ENCODE data around the gene CRISPLD2.

Gene CRISPLD2, protein sequence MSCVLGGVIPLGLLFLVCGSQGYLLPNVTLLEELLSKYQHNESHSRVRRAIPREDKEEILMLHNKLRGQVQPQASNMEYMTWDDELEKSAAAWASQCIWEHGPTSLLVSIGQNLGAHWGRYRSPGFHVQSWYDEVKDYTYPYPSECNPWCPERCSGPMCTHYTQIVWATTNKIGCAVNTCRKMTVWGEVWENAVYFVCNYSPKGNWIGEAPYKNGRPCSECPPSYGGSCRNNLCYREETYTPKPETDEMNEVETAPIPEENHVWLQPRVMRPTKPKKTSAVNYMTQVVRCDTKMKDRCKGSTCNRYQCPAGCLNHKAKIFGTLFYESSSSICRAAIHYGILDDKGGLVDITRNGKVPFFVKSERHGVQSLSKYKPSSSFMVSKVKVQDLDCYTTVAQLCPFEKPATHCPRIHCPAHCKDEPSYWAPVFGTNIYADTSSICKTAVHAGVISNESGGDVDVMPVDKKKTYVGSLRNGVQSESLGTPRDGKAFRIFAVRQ

DNA sequence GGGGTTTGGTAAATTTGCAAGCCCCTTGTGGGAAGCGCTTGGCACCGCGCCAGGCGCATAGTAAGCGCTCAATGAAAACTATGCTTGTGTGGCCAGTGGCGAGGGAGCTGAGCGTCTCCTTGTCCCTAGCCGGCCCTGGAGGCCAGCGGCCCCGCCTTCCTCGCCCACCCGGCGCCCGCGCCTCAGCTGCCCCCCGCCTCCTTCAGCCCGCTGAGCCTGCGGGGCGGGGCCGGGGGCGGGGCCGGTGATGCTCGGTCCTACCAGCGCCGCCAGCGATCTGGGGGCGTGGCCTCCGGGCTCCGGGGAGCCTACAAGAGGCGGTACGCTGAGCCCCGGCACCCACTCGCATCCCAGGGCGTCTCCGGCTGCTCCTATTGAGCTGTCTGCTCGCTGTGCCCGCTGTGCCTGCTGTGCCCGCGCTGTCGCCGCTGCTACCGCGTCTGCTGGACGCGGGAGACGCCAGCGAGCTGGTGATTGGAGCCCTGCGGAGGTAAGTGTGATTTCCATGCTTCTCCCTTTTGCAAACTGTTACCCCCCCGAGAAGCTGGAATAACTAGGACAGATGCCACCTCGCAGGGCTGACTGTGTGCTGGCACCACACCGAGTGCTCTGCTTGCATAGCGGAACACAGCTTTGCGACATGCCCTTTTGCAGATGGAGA is at the start of gene CRISPLD2:
TSS of gene CRISPLD2 (plus strand) at position 342 of the 661 bp plus-strand sequence. CDS start 18,511 bp downstream, outside the sequence.
- no peaks in the 10 kb centered on the region for H3K36me3 ChIP-seq (ENCODE audit: control insufficient read depth in 1 of 2, insufficient read depth in 2 of 2, low read length in 2 of 2)
- H3K9me3 ChIP-seq (ENCODE audit: control insufficient read depth in 1 of 2, low read length in 2 of 2), result no peaks in the 10 kb centered on the region
- peaks cover 9 to 14% of the 10 kb centered on the region in 2 donors for H3K4me1 ChIP-seq (ENCODE audit: control insufficient read depth in 1 of 2, insufficient read depth in 2 of 2, low read length in 2 of 2)
- peak within 1 kb of the TSS; percentile 69 to 75 for H3K4me3 ChIP-seq (ENCODE audit: low read depth in 1 of 2, low read length in 2 of 2)
- H3K27me3 ChIP-seq (ENCODE audit: control insufficient read depth in 1 of 2, insufficient read depth in 2 of 2, low read length in 2 of 2), result peaks cover 7 to 22% of the 10 kb centered on the region in 2 donors
- peak within 1 kb of the TSS; percentile 66 for H3K27ac ChIP-seq (ENCODE audit: low read depth, low read length)
- H3K9ac ChIP-seq (ENCODE audit: low read depth in 1 of 2, low read length in 2 of 2), result peak within 1 kb of the TSS; percentile 51 to 60

DNA sequence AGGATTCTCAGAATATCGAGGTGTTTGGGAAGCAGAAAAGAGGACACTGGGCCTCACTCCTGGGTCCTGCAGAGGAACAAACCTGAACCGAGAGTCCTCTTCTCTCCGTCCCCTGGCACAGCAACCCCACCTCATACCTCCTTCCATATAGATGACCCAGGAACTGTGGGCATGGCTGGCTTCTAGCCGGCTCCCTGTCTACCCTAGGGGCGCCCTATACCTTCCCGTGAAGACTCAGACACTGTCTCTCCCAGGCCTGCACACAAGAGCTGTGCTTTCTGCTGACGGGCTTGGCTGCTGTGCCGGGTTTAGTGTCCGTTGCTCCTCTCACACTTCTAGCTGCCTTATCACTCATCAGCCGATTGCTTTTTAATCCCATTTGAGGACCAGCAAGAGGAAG is 46.5 kb upstream of the CRISPLD2 start:
- no peak overlapping the region for H3K27ac ChIP-seq (ENCODE audit: low read depth, low read length)
- no peaks in the 10 kb centered on the region for H3K4me1 ChIP-seq (ENCODE audit: control insufficient read depth in 1 of 2, insufficient read depth in 2 of 2, low read length in 2 of 2)
- no peaks in the 10 kb centered on the region for H3K9me3 ChIP-seq (ENCODE audit: control insufficient read depth in 1 of 2, low read length in 2 of 2)
- no peaks in the 10 kb centered on the region for H3K27me3 ChIP-seq (ENCODE audit: control insufficient read depth in 1 of 2, insufficient read depth in 2 of 2, low read length in 2 of 2)
- no peak overlapping the region for H3K9ac ChIP-seq (ENCODE audit: low read depth in 1 of 2, low read length in 2 of 2)
- no peak overlapping the region for H3K4me3 ChIP-seq (ENCODE audit: low read depth in 1 of 2, low read length in 2 of 2)
- peaks cover 24 to 85% of the 10 kb centered on the region in 2 donors for H3K36me3 ChIP-seq (ENCODE audit: control insufficient read depth in 1 of 2, insufficient read depth in 2 of 2, low read length in 2 of 2)

DNA sequence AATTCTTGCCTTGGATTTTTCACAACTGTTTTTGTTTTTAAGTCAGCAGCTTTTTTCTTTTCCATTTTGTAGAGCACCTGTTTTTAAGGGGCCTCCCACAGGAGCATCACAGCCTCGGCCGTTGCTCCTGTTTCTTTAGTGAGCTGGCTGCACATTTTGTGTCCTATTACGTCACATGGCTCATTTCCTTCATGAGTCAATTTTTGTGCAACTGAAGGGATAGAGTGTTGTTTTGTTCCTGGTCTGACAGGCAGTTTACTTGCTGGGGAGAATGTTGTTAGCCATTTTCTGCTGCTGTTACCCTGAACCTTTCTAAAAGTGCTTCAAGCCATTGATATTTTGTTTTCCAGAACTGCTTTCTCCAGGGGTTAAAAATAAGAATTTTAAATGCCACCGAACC is 45.0 kb upstream of the CRISPLD2 start:
- no peaks in the 10 kb centered on the region for H3K9me3 ChIP-seq (ENCODE audit: control insufficient read depth in 1 of 2, low read length in 2 of 2)
- H3K4me1 ChIP-seq (ENCODE audit: control insufficient read depth in 1 of 2, insufficient read depth in 2 of 2, low read length in 2 of 2), result no peaks in the 10 kb centered on the region
- H3K4me3 ChIP-seq (ENCODE audit: low read depth in 1 of 2, low read length in 2 of 2), result no peak overlapping the region
- peaks cover 29 to 83% of the 10 kb centered on the region in 2 donors for H3K36me3 ChIP-seq (ENCODE audit: control insufficient read depth in 1 of 2, insufficient read depth in 2 of 2, low read length in 2 of 2)
- H3K9ac ChIP-seq (ENCODE audit: low read depth in 1 of 2, low read length in 2 of 2), result no peak overlapping the region
- no peak overlapping the region for H3K27ac ChIP-seq (ENCODE audit: low read depth, low read length)
- no peaks in the 10 kb centered on the region for H3K27me3 ChIP-seq (ENCODE audit: control insufficient read depth in 1 of 2, insufficient read depth in 2 of 2, low read length in 2 of 2)

DNA sequence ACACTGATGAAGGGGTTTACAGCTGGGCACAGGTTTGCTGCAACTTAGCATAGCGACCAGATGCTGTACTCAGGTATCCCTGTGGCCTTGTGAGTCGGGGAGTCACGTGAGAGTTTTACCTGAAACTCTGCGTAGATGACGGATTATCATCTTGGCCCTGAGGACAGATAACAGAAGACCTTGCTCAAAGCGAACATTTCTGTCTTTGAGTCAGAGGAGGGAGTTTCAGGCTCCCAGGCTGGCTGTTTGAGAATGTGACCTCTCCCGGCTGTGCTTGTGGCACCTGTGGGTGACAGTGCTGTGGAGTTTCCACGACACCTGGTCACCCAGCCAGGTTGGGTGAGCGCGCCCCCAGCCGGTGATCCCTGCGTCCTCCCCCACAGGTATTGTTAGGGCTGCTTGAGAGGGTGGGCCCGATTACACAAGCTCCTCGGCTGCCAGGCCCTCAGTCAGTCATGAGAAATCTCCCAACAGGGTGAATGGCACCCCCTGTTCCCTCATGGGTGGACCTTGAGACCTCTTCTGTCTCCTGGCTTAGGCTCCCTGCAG is 44.4 kb upstream of the CRISPLD2 start:
- H3K9ac ChIP-seq (ENCODE audit: low read depth in 1 of 2, low read length in 2 of 2), result no peak overlapping the region
- H3K27me3 ChIP-seq (ENCODE audit: control insufficient read depth in 1 of 2, insufficient read depth in 2 of 2, low read length in 2 of 2), result no peaks in the 10 kb centered on the region
- no peaks in the 10 kb centered on the region for H3K9me3 ChIP-seq (ENCODE audit: control insufficient read depth in 1 of 2, low read length in 2 of 2)
- H3K36me3 ChIP-seq (ENCODE audit: control insufficient read depth in 1 of 2, insufficient read depth in 2 of 2, low read length in 2 of 2), result peaks cover 30 to 84% of the 10 kb centered on the region in 2 donors
- H3K27ac ChIP-seq (ENCODE audit: low read depth, low read length), result no peak overlapping the region
- no peaks in the 10 kb centered on the region for H3K4me1 ChIP-seq (ENCODE audit: control insufficient read depth in 1 of 2, insufficient read depth in 2 of 2, low read length in 2 of 2)
- no peak overlapping the region for H3K4me3 ChIP-seq (ENCODE audit: low read depth in 1 of 2, low read length in 2 of 2)

DNA sequence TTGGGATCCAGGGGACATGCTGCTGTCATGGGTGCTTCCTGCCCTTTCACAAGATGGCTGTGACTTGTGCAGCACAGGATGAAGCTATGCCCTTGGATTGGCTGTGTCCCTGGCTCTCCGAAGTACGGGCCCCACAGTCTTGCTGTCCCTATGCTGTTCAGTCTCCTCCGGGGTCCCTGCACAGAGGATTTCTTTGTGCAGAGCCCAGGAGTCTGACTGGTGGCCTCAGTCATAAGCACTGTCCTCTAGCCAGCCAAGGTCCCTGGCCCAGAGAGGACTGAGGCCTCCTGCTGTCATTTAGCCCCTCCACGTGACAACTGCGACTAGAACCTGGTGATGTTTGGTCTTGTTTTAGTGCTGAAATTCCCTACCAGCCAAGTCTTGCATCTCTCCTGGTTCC is 42.4 kb upstream of the CRISPLD2 start:
- Histone ChIP-seq H3K9ac (ENCODE audit: low read depth in 1 of 2, low read length in 2 of 2) (no peak overlapping the region), H3K4me1 (ENCODE audit: control insufficient read depth in 1 of 2, insufficient read depth in 2 of 2, low read length in 2 of 2) (no peaks in the 10 kb centered on the region), H3K36me3 (ENCODE audit: control insufficient read depth in 1 of 2, insufficient read depth in 2 of 2, low read length in 2 of 2) (peaks cover 26 to 74% of the 10 kb centered on the region in 2 donors)

DNA sequence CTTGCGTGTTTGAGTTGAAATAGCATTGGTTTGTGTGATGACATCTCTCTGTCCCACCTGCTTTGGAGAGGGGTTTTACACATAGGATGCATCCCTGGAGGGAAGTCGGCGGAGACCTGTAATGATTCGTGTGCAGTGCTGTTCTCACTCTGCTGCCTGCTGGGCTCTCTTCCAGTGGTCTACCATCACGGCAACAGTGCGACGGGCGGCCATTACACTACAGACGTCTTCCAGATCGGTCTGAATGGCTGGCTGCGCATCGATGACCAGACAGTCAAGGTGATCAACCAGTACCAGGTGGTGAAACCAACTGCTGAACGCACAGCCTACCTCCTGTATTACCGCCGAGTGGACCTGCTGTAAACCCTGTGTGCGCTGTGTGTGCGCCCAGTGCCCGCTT is 41.1 kb upstream of the CRISPLD2 start:
- no peak overlapping the region for H3K9ac ChIP-seq (ENCODE audit: low read depth in 1 of 2, low read length in 2 of 2)
- no peaks in the 10 kb centered on the region for H3K4me1 ChIP-seq (ENCODE audit: control insufficient read depth in 1 of 2, insufficient read depth in 2 of 2, low read length in 2 of 2)
- H3K4me3 ChIP-seq (ENCODE audit: low read depth in 1 of 2, low read length in 2 of 2), result no peak overlapping the region
- no peaks in the 10 kb centered on the region for H3K9me3 ChIP-seq (ENCODE audit: control insufficient read depth in 1 of 2, low read length in 2 of 2)
- H3K27me3 ChIP-seq (ENCODE audit: control insufficient read depth in 1 of 2, insufficient read depth in 2 of 2, low read length in 2 of 2), result no peaks in the 10 kb centered on the region
- no peak overlapping the region for H3K27ac ChIP-seq (ENCODE audit: low read depth, low read length)
- H3K36me3 ChIP-seq (ENCODE audit: control insufficient read depth in 1 of 2, insufficient read depth in 2 of 2, low read length in 2 of 2), result peaks cover 26 to 61% of the 10 kb centered on the region in 2 donors

More for the DNA sequence above, 42.4 kb upstream of the CRISPLD2 start:
- Histone ChIP-seq H3K4me3 (ENCODE audit: low read depth in 1 of 2, low read length in 2 of 2) (no peak overlapping the region), H3K27ac (ENCODE audit: low read depth, low read length) (no peak overlapping the region), H3K9me3 (ENCODE audit: control insufficient read depth in 1 of 2, low read length in 2 of 2) (no peaks in the 10 kb centered on the region), H3K27me3 (ENCODE audit: control insufficient read depth in 1 of 2, insufficient read depth in 2 of 2, low read length in 2 of 2) (no peaks in the 10 kb centered on the region)

DNA sequence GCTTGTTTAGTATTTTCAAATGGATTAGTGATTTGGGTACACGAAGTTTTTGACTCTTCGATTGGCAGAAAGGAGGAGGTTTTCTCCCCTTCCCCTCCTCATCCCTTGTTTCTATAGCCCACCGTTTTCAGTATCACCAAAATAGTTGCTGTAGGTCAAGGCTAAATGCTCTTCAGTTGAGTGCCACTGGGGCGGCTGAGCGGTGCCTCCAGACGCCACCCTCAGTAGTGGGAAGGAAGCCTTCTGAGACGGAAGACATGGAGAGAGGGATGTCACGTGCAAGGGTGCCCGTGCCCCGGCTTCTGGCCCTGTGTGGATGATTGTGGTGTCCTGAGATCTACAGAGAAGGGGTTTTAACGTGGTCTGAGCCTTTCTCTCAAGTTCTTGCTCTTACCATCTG is 39.7 kb upstream of the CRISPLD2 start:
- Histone ChIP-seq H3K9me3 (ENCODE audit: control insufficient read depth in 1 of 2, low read length in 2 of 2) (no peaks in the 10 kb centered on the region), H3K9ac (ENCODE audit: low read depth in 1 of 2, low read length in 2 of 2) (no peak overlapping the region), H3K36me3 (ENCODE audit: control insufficient read depth in 1 of 2, insufficient read depth in 2 of 2, low read length in 2 of 2) (peaks cover 26 to 50% of the 10 kb centered on the region in 2 donors), H3K27me3 (ENCODE audit: control insufficient read depth in 1 of 2, insufficient read depth in 2 of 2, low read length in 2 of 2) (no peaks in the 10 kb centered on the region), H3K4me3 (ENCODE audit: low read depth in 1 of 2, low read length in 2 of 2) (no peak overlapping the region), H3K4me1 (ENCODE audit: control insufficient read depth in 1 of 2, insufficient read depth in 2 of 2, low read length in 2 of 2) (no peaks in the 10 kb centered on the region), H3K27ac (ENCODE audit: low read depth, low read length) (no peak overlapping the region)

DNA sequence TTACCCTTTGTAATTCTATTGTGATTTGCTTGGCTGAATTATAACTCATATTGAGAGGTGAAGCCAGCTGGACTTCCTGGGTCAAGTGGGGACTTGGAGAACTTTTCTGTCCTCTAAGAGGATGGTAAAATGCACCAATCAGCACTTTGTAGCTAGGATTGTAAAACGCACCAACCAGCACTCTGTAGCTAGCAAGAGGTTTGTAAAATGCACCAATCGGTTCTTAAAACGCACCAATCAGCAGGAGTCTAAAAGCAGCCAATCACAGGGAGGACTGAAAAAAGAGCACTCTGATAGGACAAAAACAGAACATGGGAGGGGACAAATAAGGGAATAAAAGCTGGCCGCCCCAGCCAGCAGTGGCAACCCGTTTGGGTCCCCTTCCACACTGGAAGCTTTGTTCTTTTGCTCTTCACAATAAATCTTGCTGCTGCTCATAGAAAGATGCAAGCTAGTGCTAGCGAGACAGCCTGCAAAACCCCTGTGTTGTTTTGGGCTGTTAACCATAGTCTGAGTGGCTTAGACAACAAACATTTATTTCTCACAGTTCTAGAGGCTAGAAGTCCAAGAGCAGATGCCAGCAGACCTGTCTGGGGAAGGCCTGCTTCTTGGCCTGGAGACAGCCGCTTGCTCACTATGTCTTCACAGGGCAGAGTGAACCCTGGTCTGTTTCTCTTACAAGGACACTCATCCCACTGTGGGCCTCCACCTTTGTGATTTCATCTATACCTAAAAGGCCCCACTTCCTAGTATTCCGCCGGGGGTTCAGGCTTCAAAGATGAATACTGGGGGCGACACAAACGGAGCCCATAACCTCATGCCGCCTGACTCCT is 39.0 kb upstream of the CRISPLD2 start:
- Histone ChIP-seq H3K36me3 (ENCODE audit: control insufficient read depth in 1 of 2, insufficient read depth in 2 of 2, low read length in 2 of 2) (peaks cover 20 to 43% of the 10 kb centered on the region in 2 donors), H3K4me1 (ENCODE audit: control insufficient read depth in 1 of 2, insufficient read depth in 2 of 2, low read length in 2 of 2) (peaks cover 3% of the 10 kb centered on the region in 2 donors), H3K9ac (ENCODE audit: low read depth in 1 of 2, low read length in 2 of 2) (no peak overlapping the region), H3K27ac (ENCODE audit: low read depth, low read length) (no peak overlapping the region), H3K27me3 (ENCODE audit: control insufficient read depth in 1 of 2, insufficient read depth in 2 of 2, low read length in 2 of 2) (no peaks in the 10 kb centered on the region), H3K4me3 (ENCODE audit: low read depth in 1 of 2, low read length in 2 of 2) (no peak overlapping the region), H3K9me3 (ENCODE audit: control insufficient read depth in 1 of 2, low read length in 2 of 2) (no peaks in the 10 kb centered on the region)

DNA sequence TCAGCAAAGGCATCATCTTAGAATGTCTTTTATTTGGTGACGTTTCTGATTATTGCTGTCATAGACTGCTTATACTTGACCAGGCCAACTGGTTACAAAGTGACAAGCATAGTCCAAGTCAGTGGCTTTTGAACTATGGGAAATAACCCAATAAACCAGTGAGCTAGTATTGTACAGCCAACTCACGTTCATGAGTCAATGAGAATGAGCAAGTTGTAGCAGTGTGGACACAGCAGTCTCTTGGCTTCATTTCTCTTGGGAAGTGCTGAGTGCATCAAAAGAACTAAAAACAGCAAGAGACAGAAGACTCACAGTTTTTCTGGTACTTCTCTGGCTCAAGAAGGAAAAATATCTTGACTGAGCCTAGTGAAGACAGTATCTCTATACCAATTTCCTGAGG is 36.9 kb upstream of the CRISPLD2 start:
- H3K4me3 ChIP-seq (ENCODE audit: low read depth in 1 of 2, low read length in 2 of 2), result no peak overlapping the region
- no peak overlapping the region for H3K27ac ChIP-seq (ENCODE audit: low read depth, low read length)
- H3K4me1 ChIP-seq (ENCODE audit: control insufficient read depth in 1 of 2, insufficient read depth in 2 of 2, low read length in 2 of 2), result peaks cover 18 to 21% of the 10 kb centered on the region in 2 donors
- no peak overlapping the region for H3K9ac ChIP-seq (ENCODE audit: low read depth in 1 of 2, low read length in 2 of 2)
- H3K9me3 ChIP-seq (ENCODE audit: control insufficient read depth in 1 of 2, low read length in 2 of 2), result no peaks in the 10 kb centered on the region
- H3K27me3 ChIP-seq (ENCODE audit: control insufficient read depth in 1 of 2, insufficient read depth in 2 of 2, low read length in 2 of 2), result no peaks in the 10 kb centered on the region
- peaks cover 8 to 22% of the 10 kb centered on the region in 2 donors for H3K36me3 ChIP-seq (ENCODE audit: control insufficient read depth in 1 of 2, insufficient read depth in 2 of 2, low read length in 2 of 2)

Measured in duodenal mucosa (tissue), 2 donors.